GM21717 (cell line): ENCODE data around the gene KIF18A.

Experiments
- ATAC-seq: cut with Tn5 transposase; IDR thresholded peaks from one replicate; pipeline ENCODE4 v1.9.1; 2021; ENCODE audit warnings: mild to moderate bottlenecking, moderate library complexity; ENCODE audit not compliant: unreplicated experiment

KIF18A gene

GRCh38 chr11:27972522-27973170 is 135.3 kb downstream of the KIF18A start:
- no peak for ATAC-seq

GRCh38 chr11:27971171-27971570 is 136.8 kb downstream of the KIF18A start:
- no peak for ATAC-seq
